PC-9 (cell line): ENCODE data around the gene ZNF311. TPM values are rescaled to one million over a fixed set of nuclear protein-coding genes. Genes with fewer than 3 reads are reported as not detected.

Source experiments
- BruUV-seq: library from RNA; stranded (reverse); fragments of 400-500 nt; replicated peaks from 2 replicates; lab custom pipeline; 2021; lab: Mats Ljungman, UMichigan
- CTCF ChIA-PET: fragments of 300-600 bp; sonication (Branson Sonifier 250); formaldehyde crosslinking; loops from one replicate; lab custom pipeline; 2022; ENCODE audit warnings: antibody characterized with exemption; lab: Charles Lee
- POLR2A ChIA-PET: fragments of 300-600 bp; sonication (Branson Sonifier 250); formaldehyde crosslinking; loops from one replicate; lab custom pipeline; 2022; ENCODE audit warnings: antibody characterized with exemption; ENCODE audit not compliant: unreplicated experiment; lab: Charles Lee
- DNase-seq, 2 experiments: peaks; one replicate each; pipeline versions ENCODE4 v3.0.0 to v3.0.0-alpha.2; 2015 to 2022; ENCODE audit warnings: mixed read lengths in 1 of 2
- H2AFZ ChIP-seq: fragments of 200-600 bp; sonication (generic); 2 replicates; pipeline ENCODE4 v1.8.1; 2017; ENCODE audit warnings: antibody characterized with exemption
- H3F3A ChIP-seq: fragments of 200-600 bp; sonication (generic); 2 replicates; pipeline ENCODE4 v1.8.1; 2017; ENCODE audit warnings: antibody characterized with exemption, mild to moderate bottlenecking, low read depth; ENCODE audit not compliant: insufficient read depth
- H3K27ac ChIP-seq: fragments of 200-600 bp; sonication (generic); 2 replicates; pipeline ENCODE4 v1.6.1; 2016; ENCODE audit warnings: mixed run types
- H3K27me3 ChIP-seq: fragments of 200-600 bp; sonication (generic); 2 replicates; pipeline ENCODE4 v1.6.1; 2016; ENCODE audit warnings: low read depth, mixed run types; ENCODE audit not compliant: insufficient read depth
- H3K36me3 ChIP-seq: fragments of 200-600 bp; sonication (generic); 2 replicates; pipeline ENCODE4 v1.6.1; 2016; ENCODE audit warnings: low read depth, mixed run types
- H3K4me1 ChIP-seq: fragments of 200-600 bp; sonication (generic); replicated peaks from 2 replicates; pipeline ENCODE4 v1.6.1; 2016; ENCODE audit warnings: mixed run types; ENCODE audit not compliant: insufficient read depth
- H3K4me2 ChIP-seq: fragments of 200-600 bp; sonication (generic); 2 replicates; pipeline ENCODE4 v1.6.1; 2017; ENCODE audit warnings: mixed run types
- H3K4me3 ChIP-seq: fragments of 200-600 bp; sonication (generic); 2 replicates; pipeline ENCODE4 v1.6.1; 2016; ENCODE audit warnings: mixed run types
- H3K79me2 ChIP-seq: fragments of 200-600 bp; sonication (generic); 2 replicates; pipeline ENCODE4 v1.6.1; 2017; ENCODE audit warnings: low read depth, mixed run types
- H3K9me2 ChIP-seq: fragments of 200-600 bp; sonication (generic); 2 replicates; pipeline ENCODE4 v1.8.1; 2017; ENCODE audit warnings: mild to moderate bottlenecking; ENCODE audit not compliant: insufficient read depth
- H3K9me3 ChIP-seq: fragments of 200-600 bp; sonication (generic); 2 replicates; pipeline ENCODE4 v1.8.1; 2016; ENCODE audit warnings: low read depth; ENCODE audit not compliant: insufficient read depth
- H4K20me1 ChIP-seq: fragments of 200-600 bp; sonication (generic); 2 replicates; pipeline ENCODE4 v1.8.1; 2017; ENCODE audit not compliant: insufficient read depth
- CTCF ChIP-seq: fragments of 200-600 bp; sonication (generic); conservative IDR thresholded peaks from 2 replicates; pipeline ENCODE4 v1.6.1; 2017; ENCODE audit warnings: mixed run types, antibody characterized with exemption, mild to moderate bottlenecking, moderate library complexity
- EZH2 ChIP-seq: fragments of 200-600 bp; sonication (generic); IDR thresholded peaks from 2 replicates; pipeline ENCODE4 v1.8.0; 2017; ENCODE audit warnings: antibody characterized with exemption, low read depth
- intact Hi-C: fragments of 100-400 bp; cut with micrococcal nuclease; formaldehyde crosslinking; loops from one replicate; pipeline ENCODE4 v1.10.0; 2022; ENCODE audit not compliant: unreplicated experiment
- total RNA-seq: library from RNA; stranded (reverse); gene quantifications from 2 replicates; pipeline ENCODE4 v1.2.3, GENCODE V29; 2021

ZNF311 gene
- total RNA-seq, 1 experiment from 2014 or later = 2.1 TPM

GRCh38 chr6:28948782-28949486 is 56.2 kb downstream of the ZNF311 start:
- intact Hi-C loops = loop anchor here (1.0 kb wide), 1 partner anchor 32 kb away; no protein-coding TSS in a partner anchor
- Histone ChIP-seq H3K4me1 (peaks cover 41% of the 10 kb centered on the region), H2AFZ (no peak overlapping the region), H4K20me1 (no peaks in the 10 kb centered on the region), H3K4me2 (peak overlapping the region; percentile 57), H3K4me3 (no peak overlapping the region), H3K27me3 (no peaks in the 10 kb centered on the region), H3K79me2 (no peaks in the 10 kb centered on the region), H3K27ac (peak overlapping the region; percentile 78), H3K9me2 (no peaks in the 10 kb centered on the region), H3F3A (peaks cover 62% of the 10 kb centered on the region), H3K9me3 (no peaks in the 10 kb centered on the region), H3K36me3 (no peaks in the 10 kb centered on the region)
- no peak for DNase-seq
- ChIA-PET CTCF (interaction anchor here (1.6 kb wide), 1 partner anchor 32 kb away, joined by 6 read pairs; no protein-coding TSS in a partner anchor), POLR2A (no interaction called here)
- no peak for TF ChIP-seq EZH2
- no peak for TF ChIP-seq CTCF
- BruUV-seq = TSS peak; percentile 90

DNA sequence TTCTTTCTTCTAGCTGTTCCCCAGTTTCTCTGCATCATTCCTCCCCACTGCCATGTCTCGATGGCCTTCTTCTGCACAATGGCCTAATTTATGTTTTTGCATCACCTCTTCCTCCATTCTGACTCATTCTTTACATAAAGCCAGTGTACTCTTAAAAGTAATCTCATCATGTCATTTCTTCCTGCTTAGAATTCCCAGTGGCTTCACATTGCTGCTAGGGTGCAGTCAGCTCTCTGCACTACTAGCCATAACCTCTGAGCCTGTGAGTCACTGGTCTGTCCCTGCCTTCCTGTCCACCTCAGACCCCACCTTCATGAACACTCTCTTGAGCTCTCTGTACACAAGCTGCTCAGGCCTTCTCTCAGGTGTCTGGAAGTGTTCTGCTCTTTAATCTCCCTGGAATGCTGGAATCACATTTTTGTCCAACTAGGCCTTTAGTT is 57.3 kb downstream of the ZNF311 start:
- Histone ChIP-seq H3K9me2 (no peaks in the 10 kb centered on the region), H3K79me2 (no peaks in the 10 kb centered on the region), H3K27ac (peak overlapping the region; percentile 78), H3K4me1 (peaks cover 40% of the 10 kb centered on the region), H3K36me3 (no peaks in the 10 kb centered on the region), H3K27me3 (no peaks in the 10 kb centered on the region), H3F3A (peaks cover 55% of the 10 kb centered on the region), H2AFZ (no peak overlapping the region), H3K4me2 (peak overlapping the region; percentile 57), H3K4me3 (peak overlapping the region; percentile 3; the same call in 1 of the 2 replicates), H3K9me3 (no peaks in the 10 kb centered on the region), H4K20me1 (no peaks in the 10 kb centered on the region)
- no peak for TF ChIP-seq EZH2
- TF ChIP-seq CTCF = no peak
- CTCF ChIA-PET = interaction anchor here (0.6 to 1.6 kb wide), 2 partner anchors 33 to 290 kb away, joined by 3 to 6 read pairs; no protein-coding TSS in a partner anchor
- no TSS peak for BruUV-seq
- POLR2A ChIA-PET = interaction anchor here (0.6 kb wide), 1 partner anchor 25 kb away, joined by 4 read pairs; no protein-coding TSS in a partner anchor
- DNase-seq = peak; percentile 72 to 97
- intact Hi-C loops = loop anchor here (1.0 kb wide), 1 partner anchor 33 kb away; no protein-coding TSS in a partner anchor

GRCh38 chr6:28947067-28947765 is 57.9 kb downstream of the ZNF311 start:
- CTCF ChIA-PET = interaction anchor here (0.6 to 1.6 kb wide), 2 partner anchors 34 to 289 kb away, joined by 3 to 6 read pairs; no protein-coding TSS in a partner anchor
- no peaks in the 10 kb centered on the region for H3K36me3 ChIP-seq
- POLR2A ChIA-PET = interaction anchor here (0.6 kb wide), 1 partner anchor 25 kb away, joined by 4 read pairs; no protein-coding TSS in a partner anchor
- no peaks in the 10 kb centered on the region for H3K9me2 ChIP-seq
- H2AFZ ChIP-seq = no peak overlapping the region
- H4K20me1 ChIP-seq = no peaks in the 10 kb centered on the region
- DNase-seq = no peak
- H3K27me3 ChIP-seq = no peaks in the 10 kb centered on the region
- H3K9me3 ChIP-seq = no peaks in the 10 kb centered on the region
- peak overlapping the region; percentile 78 for H3K27ac ChIP-seq
- H3F3A ChIP-seq = peaks cover 49% of the 10 kb centered on the region
- H3K79me2 ChIP-seq = no peaks in the 10 kb centered on the region
- peaks cover 43% of the 10 kb centered on the region for H3K4me1 ChIP-seq
- no peak overlapping the region for H3K4me3 ChIP-seq
- peak overlapping the region; percentile 57 for H3K4me2 ChIP-seq
- BruUV-seq = no TSS peak
- intact Hi-C loops = no loop called here
- TF ChIP-seq EZH2 (no peak), CTCF (no peak)
